ENCODE data around the gene SPHK1. TPM values are rescaled to one million over a fixed set of nuclear protein-coding genes. Genes with fewer than 3 reads are reported as not detected.

The SPHK1 gene
- total RNA-seq, 6 donors from 2014 or later, result 5.5 to 16.6 (median 9.5) TPM

DNA sequence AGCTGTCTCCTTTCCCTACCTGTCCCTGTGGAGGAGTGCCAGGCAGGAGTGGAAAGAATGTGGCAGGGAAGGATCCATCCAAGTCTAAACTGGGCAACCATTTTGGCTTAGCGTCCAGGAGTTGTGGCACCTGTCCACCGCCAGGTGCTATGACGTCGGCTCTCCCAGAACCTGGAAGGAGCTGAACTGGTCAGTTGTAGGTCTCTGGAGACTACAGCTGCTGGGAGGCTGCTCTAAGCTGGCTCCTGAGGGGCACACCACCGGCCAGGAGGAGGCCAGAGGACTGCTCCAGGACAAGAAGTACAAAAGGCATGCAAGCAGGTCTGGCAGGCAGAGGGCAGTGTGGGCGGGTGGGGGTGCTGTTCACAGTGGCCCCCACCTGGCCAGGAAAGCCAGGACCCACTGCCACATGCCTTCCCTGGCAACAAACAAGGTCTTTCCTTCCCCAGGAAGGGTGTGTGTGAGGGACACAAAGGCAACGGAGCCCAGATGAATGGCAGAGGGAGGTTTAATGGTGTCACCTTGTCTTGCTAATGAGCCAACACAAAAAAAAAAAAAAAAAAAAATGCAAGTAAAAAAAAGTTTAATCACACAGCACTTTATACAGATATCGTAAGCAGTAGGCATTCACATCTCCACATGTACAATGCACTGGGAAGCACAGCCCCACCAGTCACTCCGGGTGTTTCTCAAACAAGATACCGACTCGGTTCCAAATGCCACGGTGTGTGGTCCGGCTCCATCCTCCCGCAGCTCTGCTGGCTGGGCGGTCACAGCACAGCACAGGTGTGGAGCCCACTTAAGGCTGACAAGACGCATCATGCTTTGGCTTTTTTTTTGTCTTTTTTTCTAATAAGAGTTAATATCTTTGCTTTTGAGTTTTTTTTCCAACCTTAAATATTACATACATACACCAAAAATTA is 4.8 kb downstream of the SPHK1 start:
- WGBS, 2 donors, result 74 to 86% methylated on average over 16 of the region's 16 CpGs
- no peak overlapping the region for H3K27ac ChIP-seq
- no peaks in the 10 kb centered on the region for H3K27me3 ChIP-seq
- peaks cover 0 to 48% (median 19%) of the 10 kb centered on the region in 4 donors for H3K36me3 ChIP-seq
- no peak for TF ChIP-seq POLR2A (IDR thresholded peaks at IDR 0.05)
- no peak overlapping the region for H3K4me3 ChIP-seq
- ATAC-seq (ENCODE audit: low FRiP score in 2 of 2) (no peak), DNase-seq (no peak)
- H3K9me3 ChIP-seq, result no peaks in the 10 kb centered on the region
- H3K4me1 ChIP-seq, result peaks cover 12 to 28% (median 20%) of the 10 kb centered on the region in 4 donors

DNA sequence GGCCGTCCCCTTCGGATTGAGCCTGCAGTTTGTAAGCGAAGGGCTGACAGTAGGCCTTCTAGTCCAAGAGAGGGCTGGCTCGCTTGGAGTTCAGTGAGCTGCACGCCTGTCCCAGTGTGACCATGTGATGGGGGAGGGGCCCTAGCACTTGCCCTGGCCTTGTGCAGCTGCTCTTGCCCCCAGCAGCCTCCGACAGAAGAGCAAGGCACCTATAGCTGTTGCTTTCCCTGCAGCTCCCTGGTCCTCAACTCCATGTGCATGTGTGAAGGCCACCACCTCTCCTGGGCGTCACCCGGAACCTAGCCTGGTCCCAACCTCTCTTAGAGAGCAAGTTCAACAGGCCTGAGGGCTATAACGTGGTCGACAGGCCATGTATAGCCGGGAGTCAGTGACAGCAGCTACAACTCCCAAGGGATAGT is 5.6 kb downstream of the SPHK1 start:
- WGBS, 2 donors, result 91 to 93% methylated on average over 6 to 11 of the region's 11 CpGs
- ATAC-seq (ENCODE audit: low FRiP score in 2 of 2), result no peak
- Histone ChIP-seq H3K36me3 (peaks cover 0 to 55% (median 22%) of the 10 kb centered on the region in 4 donors), H3K4me3 (no peak overlapping the region), H3K9me3 (no peaks in the 10 kb centered on the region), H3K27me3 (no peaks in the 10 kb centered on the region), H3K27ac (no peak overlapping the region), H3K4me1 (peaks cover 9 to 21% (median 15%) of the 10 kb centered on the region in 4 donors)
- DNase-seq, result no peak
- TF ChIP-seq POLR2AphosphoS5 (IDR thresholded peaks at IDR 0.05) (no peak), EP300 (IDR thresholded peaks at IDR 0.05) (no peak), POLR2A (IDR thresholded peaks at IDR 0.05) (no peak)
- TF ChIP-seq, protein P1, sequence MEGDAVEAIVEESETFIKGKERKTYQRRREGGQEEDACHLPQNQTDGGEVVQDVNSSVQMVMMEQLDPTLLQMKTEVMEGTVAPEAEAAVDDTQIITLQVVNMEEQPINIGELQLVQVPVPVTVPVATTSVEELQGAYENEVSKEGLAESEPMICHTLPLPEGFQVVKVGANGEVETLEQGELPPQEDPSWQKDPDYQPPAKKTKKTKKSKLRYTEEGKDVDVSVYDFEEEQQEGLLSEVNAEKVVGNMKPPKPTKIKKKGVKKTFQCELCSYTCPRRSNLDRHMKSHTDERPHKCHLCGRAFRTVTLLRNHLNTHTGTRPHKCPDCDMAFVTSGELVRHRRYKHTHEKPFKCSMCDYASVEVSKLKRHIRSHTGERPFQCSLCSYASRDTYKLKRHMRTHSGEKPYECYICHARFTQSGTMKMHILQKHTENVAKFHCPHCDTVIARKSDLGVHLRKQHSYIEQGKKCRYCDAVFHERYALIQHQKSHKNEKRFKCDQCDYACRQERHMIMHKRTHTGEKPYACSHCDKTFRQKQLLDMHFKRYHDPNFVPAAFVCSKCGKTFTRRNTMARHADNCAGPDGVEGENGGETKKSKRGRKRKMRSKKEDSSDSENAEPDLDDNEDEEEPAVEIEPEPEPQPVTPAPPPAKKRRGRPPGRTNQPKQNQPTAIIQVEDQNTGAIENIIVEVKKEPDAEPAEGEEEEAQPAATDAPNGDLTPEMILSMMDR (IDR thresholded peaks at IDR 0.05), result no peak

DNA sequence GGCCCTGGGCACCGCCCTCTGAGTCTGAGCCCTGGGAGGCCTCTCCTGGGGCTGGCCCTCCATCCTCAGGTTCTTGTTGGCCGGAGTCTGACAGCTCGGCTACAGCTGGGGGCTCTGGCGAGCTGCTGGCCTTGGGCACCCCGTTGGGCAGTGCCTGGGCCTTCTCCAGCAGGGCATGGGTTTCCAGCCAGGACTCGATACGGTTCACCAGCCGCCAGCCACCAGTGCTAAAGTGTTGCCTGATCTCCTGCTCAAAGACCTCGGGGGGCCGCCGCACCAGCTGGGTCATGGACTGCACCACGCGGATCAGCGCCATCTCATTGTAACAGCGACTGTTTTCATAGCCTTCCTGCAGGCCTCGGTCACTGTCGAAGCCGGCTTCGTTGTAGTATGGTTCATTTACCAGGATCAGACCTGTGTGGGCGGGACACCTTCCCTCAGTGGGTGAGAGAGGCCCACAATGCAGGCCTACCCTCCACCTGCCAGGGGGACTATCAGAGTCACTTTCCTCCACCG is 6.8 kb downstream of the SPHK1 start:
- H3K36me3 ChIP-seq, result peaks cover 0 to 67% (median 33%) of the 10 kb centered on the region in 4 donors
- ATAC-seq (ENCODE audit: low FRiP score in 2 of 2) (no peak), DNase-seq (no peak)
- H3K4me1 ChIP-seq, result peaks cover 3 to 9% (median 3%) of the 10 kb centered on the region in 4 donors
- no peaks in the 10 kb centered on the region for H3K9me3 ChIP-seq
- H3K27ac ChIP-seq, result no peak overlapping the region
- 95 to 100% methylated on average over 12 of the region's 21 CpGs for WGBS, 2 donors
- TF ChIP-seq EP300 (IDR thresholded peaks at IDR 0.05) (no peak), POLR2AphosphoS5 (IDR thresholded peaks at IDR 0.05) (no peak), POLR2A (IDR thresholded peaks at IDR 0.05) (no peak)
- TF ChIP-seq, protein P1 (IDR thresholded peaks at IDR 0.05), result no peak
- H3K4me3 ChIP-seq, result no peak overlapping the region
- no peaks in the 10 kb centered on the region for H3K27me3 ChIP-seq

DNA sequence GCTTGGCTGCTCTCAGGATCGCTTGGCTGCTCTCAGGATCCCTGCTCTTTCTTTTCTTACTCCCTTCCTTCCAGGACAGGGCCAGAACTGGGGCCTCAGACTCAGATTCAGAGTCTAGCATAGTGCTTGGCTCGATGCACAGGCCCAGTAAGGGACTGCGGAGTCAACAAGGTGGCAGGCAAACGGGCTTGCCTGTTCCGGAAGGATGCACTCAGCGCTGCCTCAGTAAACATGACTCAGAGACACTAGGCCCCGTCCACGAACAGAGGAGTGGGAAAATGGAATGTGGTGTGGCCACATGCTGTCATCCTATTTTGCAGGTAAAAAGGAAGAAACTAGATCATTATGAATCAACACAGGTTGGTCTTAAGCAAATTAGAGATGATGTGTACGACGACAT is 9.8 kb downstream of the SPHK1 start:
- WGBS, 2 donors, result 88 to 93% methylated on average over 10 of the region's 10 CpGs
- H3K4me1 ChIP-seq, result no peaks in the 10 kb centered on the region
- no peaks in the 10 kb centered on the region for H3K9me3 ChIP-seq
- TF ChIP-seq POLR2AphosphoS5 (IDR thresholded peaks at IDR 0.05) (no peak), EP300 (IDR thresholded peaks at IDR 0.05) (no peak), POLR2A (IDR thresholded peaks at IDR 0.05) (no peak)
- TF ChIP-seq, protein P1 (IDR thresholded peaks at IDR 0.05), result no peak
- DNase-seq (no peak), ATAC-seq (ENCODE audit: low FRiP score in 2 of 2) (no peak)
- no peaks in the 10 kb centered on the region for H3K27me3 ChIP-seq
- no peak overlapping the region for H3K27ac ChIP-seq
- peaks cover 5 to 85% (median 58%) of the 10 kb centered on the region in 4 donors for H3K36me3 ChIP-seq
- no peak overlapping the region for H3K4me3 ChIP-seq

DNA sequence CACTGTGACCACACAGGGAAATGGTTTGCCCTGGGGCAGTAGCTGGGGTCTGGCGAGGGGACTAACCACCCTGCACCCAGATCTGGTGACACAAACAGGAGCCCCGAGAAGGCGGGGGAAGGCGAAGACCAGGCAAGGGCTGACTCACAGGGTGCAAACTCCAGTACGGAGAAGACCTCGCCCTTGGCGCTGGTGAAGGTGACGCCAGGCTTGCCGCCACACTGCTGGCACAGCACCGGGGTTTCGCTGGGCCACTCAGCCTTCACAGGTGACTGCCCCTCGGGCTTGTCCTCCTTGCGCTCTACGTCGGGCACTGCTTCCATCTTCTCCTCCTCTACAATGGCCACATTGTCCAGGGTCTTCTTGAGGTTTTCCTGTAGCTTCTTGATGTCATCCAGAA is 11.6 kb downstream of the SPHK1 start:
- Histone ChIP-seq H3K36me3 (peaks cover 13 to 90% (median 69%) of the 10 kb centered on the region in 4 donors), H3K9me3 (no peaks in the 10 kb centered on the region), H3K27ac (no peak overlapping the region), H3K4me3 (no peak overlapping the region), H3K4me1 (no peaks in the 10 kb centered on the region), H3K27me3 (no peaks in the 10 kb centered on the region)
- 94 to 96% methylated on average over 13 to 15 of the region's 15 CpGs for WGBS, 2 donors
- DNase-seq (no peak), ATAC-seq (ENCODE audit: low FRiP score in 2 of 2) (no peak)
- TF ChIP-seq EP300 (IDR thresholded peaks at IDR 0.05) (no peak), POLR2AphosphoS5 (IDR thresholded peaks at IDR 0.05) (no peak), POLR2A (IDR thresholded peaks at IDR 0.05) (no peak)
- TF ChIP-seq, protein P1 (IDR thresholded peaks at IDR 0.05), result no peak
